ENCODE measurements around the gene USP36. TPM values are rescaled to one million over a fixed set of nuclear protein-coding genes. Genes with fewer than 3 reads are reported as not detected.

The USP36 gene
- polyA plus RNA-seq, 1 donor (not counting 4 experiments of a cell fraction or from before 2014, with no cell fraction given), result 25.2 TPM

GRCh38 chr17:78840530-78840779 is 159 bp downstream of the USP36 start:
- H3K9ac ChIP-seq (ENCODE audit: control insufficient read depth, extremely low read depth, insufficient read depth, low read length), result peak overlapping the region; percentile 94
- no peak for DNase-seq (ENCODE audit: low read depth, low spot score)
- peak overlapping the region; percentile 67 to 89 (median 86) for H3K4me3 ChIP-seq (ENCODE audit: control insufficient read depth in 2 of 3, extremely low read depth in 1 of 3, insufficient read depth in 2 of 3, low read depth in 1 of 3, low read length in 3 of 3)
- dilution Hi-C loops (cut with MboI; ENCODE audit: extremely low pct_ligation_motif_present, low sequenced_read_pairs), result no loop called here
- FAIRE-seq, result no peak
- peaks cover 18% of the 10 kb centered on the region for H3K4me1 ChIP-seq (ENCODE audit: control insufficient read depth, extremely low read depth, insufficient read depth, low read length)
- H3K79me2 ChIP-seq (ENCODE audit: control insufficient read depth, insufficient read depth, low read length), result peaks cover 46% of the 10 kb centered on the region
- peaks cover 13% of the 10 kb centered on the region for H4K20me1 ChIP-seq (ENCODE audit: control insufficient read depth, extremely low read depth, insufficient read depth, low read length)
- H3K27me3 ChIP-seq (ENCODE audit: control insufficient read depth, extremely low read depth, insufficient read depth, low read length), result no peaks in the 10 kb centered on the region
- TF ChIP-seq CTCF (optimal IDR thresholded peaks at IDR 0.05 in 1 of 3, IDR thresholded peaks at IDR 0.05 in 1 of 3, conservative IDR thresholded peaks at IDR 0.05 in 1 of 3; ENCODE audit: extremely low read depth in 1 of 3, insufficient read depth in 2 of 3, low read length in 3 of 3) (no peak), EZH2 (IDR thresholded peaks at IDR 0.05; ENCODE audit: low read length) (no peak)
- peak overlapping the region; percentile 25 for H3K4me2 ChIP-seq (ENCODE audit: control insufficient read depth, extremely low read depth, insufficient read depth, low read depth, low read length)
- peak overlapping the region; percentile 83 for H3K27ac ChIP-seq (ENCODE audit: control insufficient read depth, insufficient read depth, low read length)
- no peaks in the 10 kb centered on the region for H3K9me1 ChIP-seq (ENCODE audit: control insufficient read depth, extremely low read depth, insufficient read depth, low read length)
- no peak overlapping the region for H2AFZ ChIP-seq (ENCODE audit: control insufficient read depth, low read length)
- H3K36me3 ChIP-seq (ENCODE audit: control insufficient read depth in 2 of 2, extremely low read depth in 1 of 2, insufficient read depth in 2 of 2, low read length in 2 of 2), result peaks cover 15 to 28% of the 10 kb centered on the region in 2 experiments
- H3K9me3 ChIP-seq (ENCODE audit: control insufficient read depth, low read depth, low read length), result no peaks in the 10 kb centered on the region

- Histone ChIP-seq H3K27me3 (ENCODE audit: control insufficient read depth, extremely low read depth, insufficient read depth, low read length) (no peaks in the 10 kb centered on the region), H4K20me1 (ENCODE audit: control insufficient read depth, extremely low read depth, insufficient read depth, low read length) (peaks cover 13% of the 10 kb centered on the region), H3K9ac (ENCODE audit: control insufficient read depth, extremely low read depth, insufficient read depth, low read length) (peak overlapping the region; percentile 94), H3K36me3 (ENCODE audit: control insufficient read depth in 2 of 2, extremely low read depth in 1 of 2, insufficient read depth in 2 of 2, low read length in 2 of 2) (peaks cover 20 to 33% of the 10 kb centered on the region in 2 experiments), H3K4me1 (ENCODE audit: control insufficient read depth, extremely low read depth, insufficient read depth, low read length) (peaks cover 18% of the 10 kb centered on the region), H3K79me2 (ENCODE audit: control insufficient read depth, insufficient read depth, low read length) (peaks cover 50% of the 10 kb centered on the region), H3K4me3 (ENCODE audit: control insufficient read depth in 2 of 3, extremely low read depth in 1 of 3, insufficient read depth in 2 of 3, low read depth in 1 of 3, low read length in 3 of 3) (peak overlapping the region; percentile 67 to 89 (median 86)), H2AFZ (ENCODE audit: control insufficient read depth, low read length) (no peak overlapping the region), H3K9me3 (ENCODE audit: control insufficient read depth, low read depth, low read length) (no peaks in the 10 kb centered on the region), H3K9me1 (ENCODE audit: control insufficient read depth, extremely low read depth, insufficient read depth, low read length) (no peaks in the 10 kb centered on the region), H3K4me2 (ENCODE audit: control insufficient read depth, extremely low read depth, insufficient read depth, low read depth, low read length) (peak overlapping the region; percentile 67), H3K27ac (ENCODE audit: control insufficient read depth, insufficient read depth, low read length) (peak overlapping the region; percentile 83)
- no peak for TF ChIP-seq CTCF (optimal IDR thresholded peaks at IDR 0.05 in 1 of 3, IDR thresholded peaks at IDR 0.05 in 1 of 3, conservative IDR thresholded peaks at IDR 0.05 in 1 of 3; ENCODE audit: extremely low read depth in 1 of 3, insufficient read depth in 2 of 3, low read length in 3 of 3)
- FAIRE-seq, result no peak
- DNase-seq (ENCODE audit: low read depth, low spot score), result no peak
- dilution Hi-C loops (cut with MboI; ENCODE audit: extremely low pct_ligation_motif_present, low sequenced_read_pairs), result no loop called here
These were observed 668 bp downstream of the USP36 start for GRCh38 chr17:78839762-78840529.
